Liver (tissue), 9 donors: ENCODE results near the gene SLC6A7. TPM values are rescaled to one million over a fixed set of nuclear protein-coding genes. Genes with fewer than 3 reads are reported as not detected.

ENCODE experiments used
- DNase-seq: peaks from one replicate; pipeline ENCODE4 v3.0.0-alpha.2; 2017; ENCODE audit warnings: low spot score
- H3K27ac ChIP-seq, 2 donors: one replicate each; pipeline ENCODE4 v1.7.0; 2013; ENCODE audit warnings: inconsistent platforms in 2 of 2, low read length in 2 of 2, control low read depth in 1 of 2, low read depth in 1 of 2, mild to moderate bottlenecking in 1 of 2
- H3K27me3 ChIP-seq, 4 donors: one replicate each; pipeline versions ENCODE4 v1.6.1 to v1.7.0; 2013; ENCODE audit warnings: low read length in 3 of 4, inconsistent platforms in 1 of 4, mild to moderate bottlenecking in 1 of 4, moderate library complexity in 1 of 4; ENCODE audit not compliant: control insufficient read depth in 4 of 4, insufficient read depth in 4 of 4
- H3K36me3 ChIP-seq, 4 donors: one replicate each; pipeline versions ENCODE4 v1.6.1 to v1.7.0; 2013; ENCODE audit warnings: low read length in 3 of 4, mild to moderate bottlenecking in 3 of 4, low read depth in 1 of 4, moderate library complexity in 1 of 4; ENCODE audit not compliant: control insufficient read depth in 4 of 4, insufficient read depth in 3 of 4
- H3K4me1 ChIP-seq, 4 donors: one replicate each; pipeline versions ENCODE4 v1.6.1 to v1.7.0; 2013; ENCODE audit warnings: low read length in 3 of 4, mild to moderate bottlenecking in 3 of 4, moderate library complexity in 1 of 4; ENCODE audit not compliant: control insufficient read depth in 4 of 4, insufficient read depth in 4 of 4
- H3K4me3 ChIP-seq, 3 donors: one replicate each; pipeline versions ENCODE4 v1.6.1 to v1.7.0; 2013; ENCODE audit warnings: low read length in 3 of 3, control low read depth in 1 of 3, low read depth in 1 of 3, mild to moderate bottlenecking in 1 of 3
- H3K9ac ChIP-seq, 2 donors: one replicate each; pipeline ENCODE4 v1.7.0; 2013; ENCODE audit warnings: low read length in 2 of 2, mild to moderate bottlenecking in 2 of 2, moderate library complexity in 2 of 2, control low read depth in 1 of 2, low read depth in 1 of 2
- H3K9me3 ChIP-seq, 4 donors: one replicate each; pipeline versions ENCODE4 v1.6.1 to v1.7.0; 2013; ENCODE audit warnings: low read length in 3 of 4; ENCODE audit not compliant: control insufficient read depth in 4 of 4
- ATF3 ChIP-seq: IDR thresholded peaks from 2 replicates; pipeline ENCODE4 v1.6.1; 2016; ENCODE audit warnings: antibody characterized with exemption
- CTCF ChIP-seq: fragments of 150-350 bp; IDR thresholded peaks from 2 replicates; pipeline ENCODE4 v1.5.1; 2017; ENCODE audit warnings: improper control_type of control experiment, low read depth, low read length; ENCODE audit not compliant: missing input control
- EGR1 ChIP-seq, 2 donors: IDR thresholded peaks; 2 replicates each; pipeline ENCODE4 v1.6.1; 2016 to 2018; ENCODE audit warnings: antibody characterized with exemption in 2 of 2, low read depth in 2 of 2
- FOXA1 ChIP-seq: IDR thresholded peaks from 2 replicates; pipeline ENCODE4 v1.6.1; 2016; ENCODE audit warnings: antibody characterized with exemption
- FOXA2 ChIP-seq: IDR thresholded peaks from 2 replicates; pipeline ENCODE4 v1.6.1; 2016; ENCODE audit warnings: antibody characterized with exemption
- GABPA ChIP-seq, 2 donors: IDR thresholded peaks in 1 of 2; conservative IDR thresholded peaks in 1 of 2; 2 replicates each; pipeline ENCODE4 v1.6.1; 2016; ENCODE audit warnings: antibody characterized with exemption in 2 of 2, mild to moderate bottlenecking in 1 of 2, moderate library complexity in 1 of 2
- HNF4A ChIP-seq, 2 donors: conservative IDR thresholded peaks; 2 replicates each; pipeline ENCODE4 v1.6.1; 2016; ENCODE audit warnings: antibody characterized with exemption in 2 of 2, mild to moderate bottlenecking in 2 of 2
- HNF4G ChIP-seq: IDR thresholded peaks from 2 replicates; pipeline ENCODE4 v1.6.1; 2016; ENCODE audit warnings: antibody characterized with exemption
- JUND ChIP-seq, 2 donors: IDR thresholded peaks; 2 replicates each; pipeline ENCODE4 v1.6.1; 2016; ENCODE audit warnings: antibody characterized with exemption in 2 of 2
- RAD21 ChIP-seq, 2 donors: IDR thresholded peaks; 2 replicates each; pipeline ENCODE4 v1.6.1; 2016; ENCODE audit warnings: antibody characterized with exemption in 2 of 2, mild to moderate bottlenecking in 2 of 2
- REST ChIP-seq: IDR thresholded peaks from 2 replicates; pipeline ENCODE4 v1.6.1; 2016; ENCODE audit warnings: antibody characterized with exemption, mild to moderate bottlenecking
- RXRA ChIP-seq, 2 donors: IDR thresholded peaks; 2 replicates each; pipeline ENCODE4 v1.6.1; 2017 to 2018; ENCODE audit warnings: antibody characterized with exemption in 2 of 2, mild to moderate bottlenecking in 1 of 2
- SP1 ChIP-seq: IDR thresholded peaks from 2 replicates; pipeline ENCODE4 v1.6.1; 2018; ENCODE audit warnings: antibody characterized with exemption, mild to moderate bottlenecking
- TAF1 ChIP-seq: conservative IDR thresholded peaks from 2 replicates; pipeline ENCODE4 v1.6.1; 2016; ENCODE audit warnings: antibody characterized with exemption, mild to moderate bottlenecking
- YY1 ChIP-seq: IDR thresholded peaks from 2 replicates; pipeline ENCODE4 v1.6.1; 2016; ENCODE audit warnings: antibody characterized with exemption, mild to moderate bottlenecking
- WGBS: extraction: QIAGEN DNeasy Blood & Tissue Kit; methylation state at CpG from one replicate; pipeline ENCODE4 v1.1.7; 2013; 5-methylcytosine and 5-hydroxymethylcytosine counted together
- polyA plus RNA-seq, 2 donors: library from polyadenylated mRNA; stranded (reverse) in 1 of 2; unstranded in 1 of 2; fragments of 200-250 nt in 1 of 2; fragments of >200 nt in 1 of 2; fragmentation: Nextera tagmentation in 1 of 2; extraction: Ambion mirVana in 1 of 2; gene quantifications; one replicate each; pipeline versions ENCODE4 v1.2.1 to v1.2.3, GENCODE V29; 2013 to 2015
- total RNA-seq, 2 donors: library from RNA; depleted of rRNA; stranded (reverse); fragments of >200 nt; gene quantifications; one replicate each; pipeline ENCODE4 v1.2.3, GENCODE V29; 2014
- TF ChIP-seq, protein P1 (sequence below): IDR thresholded peaks from 2 replicates; pipeline ENCODE4 v1.6.1; 2016; ENCODE audit warnings: antibody characterized with exemption
- TF ChIP-seq, protein P2 (sequence below): IDR thresholded peaks from 2 replicates; pipeline ENCODE4 v1.6.1; 2016; ENCODE audit warnings: antibody characterized with exemption
- donor health status: healthy.
- donor health status: healthy.
- donor health status: healthy.
- donor health status: healthy.
- donor health status: healthy.

Gene SLC6A7
- total and polyA plus RNA-seq, 4 donors: not detected

GRCh38 chr5:150246835-150247234 lies 57.0 kb downstream of the SLC6A7 start:
- TF ChIP-seq JUND (IDR thresholded peaks at IDR 0.05): no peak
- TF ChIP-seq YY1: no peak
- TF ChIP-seq, protein P1, sequence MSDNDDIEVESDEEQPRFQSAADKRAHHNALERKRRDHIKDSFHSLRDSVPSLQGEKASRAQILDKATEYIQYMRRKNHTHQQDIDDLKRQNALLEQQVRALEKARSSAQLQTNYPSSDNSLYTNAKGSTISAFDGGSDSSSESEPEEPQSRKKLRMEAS: no peak
- TF ChIP-seq HNF4A (conservative IDR thresholded peaks at IDR 0.05): no peak
- TF ChIP-seq RXRA (IDR thresholded peaks at IDR 0.05): no peak
- no peak for TF ChIP-seq CTCF
- no peak for TF ChIP-seq TAF1
- no peak for TF ChIP-seq REST
- no peak for TF ChIP-seq SP1
- TF ChIP-seq ATF3: no peak
- TF ChIP-seq GABPA (IDR thresholded peaks at IDR 0.05 in 1 of 2, conservative IDR thresholded peaks at IDR 0.05 in 1 of 2): no peak
- TF ChIP-seq EGR1 (IDR thresholded peaks at IDR 0.05; ENCODE audit: low read depth in 2 of 2): no peak
- Histone ChIP-seq H3K4me1 (no peaks in the 10 kb centered on the region), H3K27me3 (no peaks in the 10 kb centered on the region), H3K36me3 (no peaks in the 10 kb centered on the region), H3K9ac (no peak overlapping the region), H3K4me3 (no peak overlapping the region), H3K9me3 (no peaks in the 10 kb centered on the region), H3K27ac (no peak overlapping the region)
- no peak for DNase-seq
- 73% methylated on average over 5 of the region's 5 CpGs for WGBS

GRCh38 chr5:150247726-150248125 lies 57.9 kb downstream of the SLC6A7 start:
- 95% methylated on average over 9 of the region's 9 CpGs for WGBS
- Histone ChIP-seq H3K4me3 (no peak overlapping the region), H3K27ac (no peak overlapping the region), H3K36me3 (no peaks in the 10 kb centered on the region), H3K9ac (no peak overlapping the region), H3K27me3 (no peaks in the 10 kb centered on the region), H3K9me3 (no peaks in the 10 kb centered on the region), H3K4me1 (no peaks in the 10 kb centered on the region)
- no peak for DNase-seq
- no peak for TF ChIP-seq EGR1 (IDR thresholded peaks at IDR 0.05; ENCODE audit: low read depth in 2 of 2)
- no peak for TF ChIP-seq FOXA2
- TF ChIP-seq ATF3: no peak
- TF ChIP-seq, protein P1: no peak
- TF ChIP-seq JUND (IDR thresholded peaks at IDR 0.05): no peak
- TF ChIP-seq FOXA1: no peak
- TF ChIP-seq HNF4A (conservative IDR thresholded peaks at IDR 0.05): no peak
- no peak for TF ChIP-seq GABPA (IDR thresholded peaks at IDR 0.05 in 1 of 2, conservative IDR thresholded peaks at IDR 0.05 in 1 of 2)
- TF ChIP-seq SP1: no peak
- TF ChIP-seq RXRA (IDR thresholded peaks at IDR 0.05): no peak
- TF ChIP-seq, protein P2, sequence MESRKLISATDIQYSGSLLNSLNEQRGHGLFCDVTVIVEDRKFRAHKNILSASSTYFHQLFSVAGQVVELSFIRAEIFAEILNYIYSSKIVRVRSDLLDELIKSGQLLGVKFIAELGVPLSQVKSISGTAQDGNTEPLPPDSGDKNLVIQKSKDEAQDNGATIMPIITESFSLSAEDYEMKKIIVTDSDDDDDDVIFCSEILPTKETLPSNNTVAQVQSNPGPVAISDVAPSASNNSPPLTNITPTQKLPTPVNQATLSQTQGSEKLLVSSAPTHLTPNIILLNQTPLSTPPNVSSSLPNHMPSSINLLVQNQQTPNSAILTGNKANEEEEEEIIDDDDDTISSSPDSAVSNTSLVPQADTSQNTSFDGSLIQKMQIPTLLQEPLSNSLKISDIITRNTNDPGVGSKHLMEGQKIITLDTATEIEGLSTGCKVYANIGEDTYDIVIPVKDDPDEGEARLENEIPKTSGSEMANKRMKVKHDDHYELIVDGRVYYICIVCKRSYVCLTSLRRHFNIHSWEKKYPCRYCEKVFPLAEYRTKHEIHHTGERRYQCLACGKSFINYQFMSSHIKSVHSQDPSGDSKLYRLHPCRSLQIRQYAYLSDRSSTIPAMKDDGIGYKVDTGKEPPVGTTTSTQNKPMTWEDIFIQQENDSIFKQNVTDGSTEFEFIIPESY: no peak
- no peak for TF ChIP-seq RAD21 (IDR thresholded peaks at IDR 0.05)
- TF ChIP-seq CTCF: no peak
- TF ChIP-seq HNF4G: no peak
- no peak for TF ChIP-seq TAF1
